GM21526 (cell line): ENCODE results near the gene WRAP73.
"Not testable (repeated sequence)": the region's sequence is repeated elsewhere in the genome, so short reads cannot be mapped to it uniquely, and the experiment has no call there.

Experiments used
- ATAC-seq: cut with Tn5 transposase; IDR thresholded peaks from one replicate; pipeline ENCODE4 v1.9.1; 2021; ENCODE audit warnings: moderate library complexity; ENCODE audit not compliant: unreplicated experiment, low FRiP score

Gene WRAP73

GRCh38 chr1:3601743-3602142 lies 48.2 kb downstream of the WRAP73 start:
- no peak for ATAC-seq

GRCh38 chr1:3600354-3600753 lies 49.5 kb downstream of the WRAP73 start:
- ATAC-seq: no peak

GRCh38 chr1:3599816-3600215 lies 50.1 kb downstream of the WRAP73 start:
- no peak for ATAC-seq

- ATAC-seq: no peak
These were observed 50.6 kb downstream of the WRAP73 start for GRCh38 chr1:3599286-3599811.

GRCh38 chr1:3598522-3599285 lies 51.2 kb downstream of the WRAP73 start:
- no peak for ATAC-seq

- no peak for ATAC-seq
These were observed 51.8 kb downstream of the WRAP73 start for GRCh38 chr1:3598051-3598491.

- no peak for ATAC-seq
These were observed 52.3 kb downstream of the WRAP73 start for GRCh38 chr1:3597599-3597964.

- no peak for ATAC-seq
These were observed 53.0 kb downstream of the WRAP73 start for GRCh38 chr1:3596663-3597598.

- no peak for ATAC-seq
These were observed 54.0 kb downstream of the WRAP73 start for GRCh38 chr1:3595949-3596348.

GRCh38 chr1:3594706-3595377 lies 55.1 kb downstream of the WRAP73 start:
- no peak for ATAC-seq

GRCh38 chr1:3593745-3594144 lies 56.2 kb downstream of the WRAP73 start:
- no peak for ATAC-seq

- no peak for ATAC-seq
These were observed 56.6 kb downstream of the WRAP73 start for GRCh38 chr1:3593334-3593733.

GRCh38 chr1:3590951-3591865 lies 58.7 kb downstream of the WRAP73 start:
- ATAC-seq: no peak

- no peak for ATAC-seq
These were observed 59.7 kb downstream of the WRAP73 start for GRCh38 chr1:3590139-3590763.

GRCh38 chr1:3588395-3588794 lies 61.5 kb downstream of the WRAP73 start:
- no peak for ATAC-seq

- no peak for ATAC-seq
These were observed 62.7 kb downstream of the WRAP73 start for GRCh38 chr1:3586986-3587759.

- ATAC-seq: no peak
These were observed 63.8 kb downstream of the WRAP73 start for GRCh38 chr1:3585940-3586568.

GRCh38 chr1:3585353-3585868 lies 64.5 kb downstream of the WRAP73 start:
- not testable (repeated sequence) for ATAC-seq
